ENCODE results near the gene CAMKK2.

GRCh38 chr12:121318121-121318520 lies 21.6 kb upstream of the CAMKK2 start:
- TF ChIP-seq CTCF (IDR thresholded peaks at IDR 0.05) = no peak
- TF ChIP-seq POLR2A (IDR thresholded peaks at IDR 0.05) = no peak
